GM03348 (cell line): ENCODE results near the gene NKX2-8.

ENCODE experiments used
- DNase-seq: peaks from one replicate; pipeline ENCODE4 v3.0.0; 2012; ENCODE audit warnings: low spot score

Gene NKX2-8

DNA sequence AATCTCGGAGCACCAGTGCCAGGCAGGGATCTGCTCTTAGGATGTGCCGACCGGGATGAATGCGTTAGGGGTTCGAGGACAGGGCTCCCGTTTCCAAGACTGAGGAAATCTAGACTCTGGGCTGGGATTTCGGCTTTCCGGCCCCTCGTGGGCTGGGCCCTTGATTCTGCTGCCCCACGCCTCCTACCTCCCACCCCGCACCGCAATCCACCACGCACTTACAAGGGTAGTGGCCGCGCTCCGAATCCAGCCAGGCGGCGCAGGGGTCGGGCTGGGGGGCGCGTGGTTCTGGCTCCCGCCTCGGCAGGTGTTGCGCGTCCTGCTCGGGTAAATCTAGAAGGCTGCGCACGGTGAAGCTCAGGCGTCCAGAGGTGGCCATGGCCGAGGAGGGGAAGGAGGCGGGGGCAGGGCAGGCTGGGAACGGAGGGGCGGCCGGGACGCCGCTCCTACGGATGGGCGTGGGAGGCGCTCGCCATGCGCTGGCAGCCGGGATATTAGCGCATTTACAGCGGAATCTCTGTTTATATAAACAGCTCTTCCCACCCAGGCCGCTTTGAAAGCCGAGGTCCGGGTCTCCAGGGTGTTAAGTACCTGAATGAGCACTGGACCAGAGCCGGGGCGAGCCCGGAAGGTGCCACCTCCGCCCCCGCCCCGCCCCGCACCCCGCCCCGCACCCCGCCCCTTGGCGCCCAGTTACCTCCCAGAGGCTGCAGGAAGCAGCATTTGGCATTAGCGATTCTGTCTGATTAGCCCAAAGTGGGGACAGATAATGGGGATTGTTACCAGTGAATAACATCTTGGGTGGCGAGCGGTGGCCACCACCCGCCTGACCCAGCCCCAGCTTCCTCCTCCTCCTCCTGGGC, at the start of gene NKX2-8:
Gene NKX2-8, minus strand, starts transcription at position 604 of the 863 bp plus-strand sequence. Its CDS starts 225 bp downstream, at position 379.
- no peak for DNase-seq

GRCh38 chr14:36627981-36628380, 45.6 kb upstream of the NKX2-8 start:
- no peak for DNase-seq

- no peak for DNase-seq
Measured at GRCh38 chr14:36626151-36626550, 43.7 kb upstream of the NKX2-8 start.

GRCh38 chr14:36625436-36625835, 43.0 kb upstream of the NKX2-8 start:
- no peak for DNase-seq

DNA sequence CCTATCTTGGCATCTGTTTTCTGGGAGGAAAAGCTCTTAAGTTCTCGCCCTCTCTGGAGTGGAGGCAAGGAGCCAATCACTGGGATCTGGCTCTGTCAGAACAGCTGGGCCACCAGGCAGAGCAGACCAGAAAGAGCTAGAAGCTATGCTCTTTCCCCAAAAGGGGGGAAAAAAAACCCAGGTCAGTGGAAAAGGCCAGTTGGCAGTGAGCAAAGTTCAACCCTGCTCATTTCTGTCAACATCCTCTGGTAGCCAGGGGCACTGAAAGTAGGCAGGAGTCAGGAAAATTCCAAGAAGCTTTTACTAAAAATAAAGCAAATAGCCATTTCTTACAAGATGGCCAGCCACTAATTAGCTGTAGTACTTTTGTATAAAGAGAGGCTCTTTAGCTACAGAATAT, 42.6 kb upstream of the NKX2-8 start:
- DNase-seq, result no peak

DNA sequence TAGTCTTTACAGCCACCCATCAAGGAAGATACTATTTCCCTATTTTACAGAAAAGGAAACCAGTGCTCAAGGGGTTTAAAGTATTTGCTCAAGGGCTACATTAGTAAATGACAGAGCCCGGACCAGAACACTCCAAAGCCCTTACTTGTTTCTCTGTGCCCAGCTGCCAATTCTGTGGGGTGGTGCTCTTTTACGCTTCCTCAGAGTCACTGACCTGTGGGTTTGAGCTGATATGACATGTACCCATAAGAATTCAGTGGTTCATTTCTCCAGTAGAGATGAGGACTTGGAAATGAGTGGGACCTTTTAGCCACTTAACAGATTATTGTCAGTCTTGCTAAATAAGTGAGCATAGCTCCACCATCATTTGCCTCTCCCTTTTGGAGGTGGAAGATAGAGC, 37.4 kb upstream of the NKX2-8 start:
- DNase-seq, result no peak

DNA sequence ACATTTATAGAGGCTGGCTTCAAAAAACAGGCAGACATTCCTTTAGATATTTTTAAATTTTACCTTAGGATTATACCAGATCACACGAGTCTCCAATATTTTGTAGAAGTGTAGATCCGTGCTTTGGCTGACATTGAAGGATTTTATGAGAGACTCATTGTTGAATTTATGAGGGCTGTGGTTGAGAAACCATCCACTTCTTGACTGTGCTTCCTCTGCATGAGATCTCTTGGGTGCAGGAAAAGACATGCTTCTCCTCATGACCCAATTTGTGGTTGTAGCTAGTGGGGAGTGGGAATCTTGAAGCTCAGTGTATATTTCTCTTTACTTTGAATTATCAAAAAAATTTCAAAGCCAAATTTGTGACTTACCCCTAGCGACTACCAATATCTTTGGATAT, 36.7 kb upstream of the NKX2-8 start:
- DNase-seq, result no peak

GRCh38 chr14:36618641-36619040, 36.2 kb upstream of the NKX2-8 start:
- DNase-seq, result no peak

DNA sequence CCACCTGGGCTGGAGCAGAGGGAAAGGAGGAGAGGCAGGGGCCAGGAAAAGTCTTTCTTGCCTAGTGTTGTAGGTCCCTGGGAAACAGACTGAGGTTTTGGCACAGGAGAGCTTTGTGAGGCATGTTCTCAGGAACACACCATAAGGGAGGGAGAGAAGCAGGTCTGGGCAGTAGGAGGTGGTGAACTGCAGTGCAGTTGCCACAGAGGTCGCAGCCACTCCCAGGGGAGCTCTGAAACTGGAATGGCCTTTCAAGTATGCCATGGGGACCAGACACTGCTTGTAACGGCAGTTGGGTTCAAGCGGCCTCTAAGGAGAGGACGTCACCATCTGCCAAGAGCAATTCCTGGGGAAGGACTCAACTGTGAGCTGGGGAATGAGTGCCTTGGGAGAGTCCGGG, 35.4 kb upstream of the NKX2-8 start:
- DNase-seq, result no peak

DNA sequence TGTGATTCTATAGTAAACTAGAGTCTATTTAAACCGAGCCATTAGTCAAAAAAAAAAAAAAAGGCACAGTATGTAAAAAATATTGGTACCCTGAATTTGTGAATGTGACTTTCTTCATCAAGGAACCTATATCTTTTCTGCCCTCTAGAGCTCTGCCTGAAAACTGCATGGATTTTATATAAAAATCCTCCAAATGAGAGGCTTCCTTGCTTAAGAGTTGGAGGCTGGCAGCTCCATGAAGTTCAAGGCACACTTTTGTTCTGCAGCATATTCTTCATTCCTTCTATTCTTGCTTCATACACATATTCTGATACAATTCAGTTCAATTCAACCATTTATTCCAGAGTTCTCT, 23.1 kb upstream of the NKX2-8 start:
- DNase-seq, result no peak

- peak; percentile 81 for DNase-seq
Measured at GRCh38 chr14:36604757-36605505, 22.5 kb upstream of the NKX2-8 start.

- no peak for DNase-seq
Measured at GRCh38 chr14:36600431-36600830, 18.0 kb upstream of the NKX2-8 start.

GRCh38 chr14:36591482-36591881, 9.1 kb upstream of the NKX2-8 start:
- DNase-seq, result no peak

GRCh38 chr14:36588788-36589187, 6.4 kb upstream of the NKX2-8 start:
- no peak for DNase-seq

DNA sequence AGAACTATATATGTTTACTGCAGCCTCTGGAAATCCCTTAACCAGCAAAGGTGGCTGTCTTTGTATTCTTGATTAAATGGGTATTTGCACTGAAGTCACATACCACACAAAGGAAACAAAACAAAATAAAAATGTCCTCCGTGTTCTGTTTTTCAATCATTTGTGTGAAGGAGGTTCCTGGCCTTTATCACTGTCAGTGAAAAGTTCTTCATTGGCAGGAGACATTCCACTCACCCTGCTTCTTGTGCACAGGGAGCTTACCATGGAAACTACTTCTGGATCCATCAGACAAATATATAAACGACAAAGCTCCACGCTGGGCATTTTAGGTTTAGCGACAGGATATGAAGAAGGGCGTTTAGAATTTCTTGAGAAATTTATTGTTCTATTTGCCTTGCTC, 5.7 kb upstream of the NKX2-8 start:
- no peak for DNase-seq

- DNase-seq, result no peak
Measured at GRCh38 chr14:36585100-36585499, 2.7 kb upstream of the NKX2-8 start.

DNA sequence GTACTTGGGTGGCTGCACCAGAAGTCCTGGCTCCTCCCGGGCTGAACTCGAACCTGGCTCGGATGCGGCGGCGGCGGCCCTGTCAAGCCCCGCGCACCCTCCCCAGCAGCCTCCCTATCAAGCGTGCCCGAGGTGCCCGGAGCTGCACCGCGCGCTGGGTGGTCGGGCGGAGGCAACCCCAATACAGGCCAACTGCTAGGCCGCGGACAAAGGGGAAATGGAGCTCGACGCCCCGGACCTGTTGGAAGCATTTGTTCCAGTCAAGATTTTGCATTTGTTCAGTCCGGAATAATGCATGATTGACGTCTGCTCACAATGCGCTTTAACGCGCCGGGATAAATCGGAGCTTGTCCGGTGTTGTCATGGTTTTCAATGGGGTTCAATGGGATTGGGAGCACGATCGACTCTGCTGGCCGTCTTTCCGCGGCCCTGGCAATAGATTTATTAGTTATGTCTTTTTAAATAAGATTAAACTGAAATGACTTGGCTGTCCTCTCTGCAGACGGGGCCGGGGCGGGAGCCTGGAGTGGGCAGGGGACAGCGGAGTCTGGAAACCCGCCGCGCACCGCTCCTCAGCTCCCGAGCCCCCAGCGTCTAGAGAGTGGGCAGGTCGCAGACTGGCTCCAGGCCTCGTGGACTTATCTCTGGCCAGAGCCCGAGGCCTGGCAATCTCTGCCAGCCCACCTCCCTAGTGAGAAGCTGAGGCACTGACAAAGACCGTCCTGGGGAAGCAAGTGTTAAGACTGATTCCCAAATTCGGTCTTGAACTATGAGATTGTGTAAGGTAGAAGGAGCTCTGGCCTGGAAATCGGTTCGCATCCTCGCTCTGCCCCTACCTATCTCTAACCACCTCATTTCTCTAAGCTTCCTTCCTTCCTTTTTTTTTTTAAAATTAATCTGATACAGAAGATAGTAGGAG, 1.7 kb upstream of the NKX2-8 start:
- DNase-seq, result no peak

GRCh38 chr14:36583242-36583892, 953 bp upstream of the NKX2-8 start:
- no peak for DNase-seq

- DNase-seq, result no peak
Measured at GRCh38 chr14:36582874-36583241, 444 bp upstream of the NKX2-8 start.

DNA sequence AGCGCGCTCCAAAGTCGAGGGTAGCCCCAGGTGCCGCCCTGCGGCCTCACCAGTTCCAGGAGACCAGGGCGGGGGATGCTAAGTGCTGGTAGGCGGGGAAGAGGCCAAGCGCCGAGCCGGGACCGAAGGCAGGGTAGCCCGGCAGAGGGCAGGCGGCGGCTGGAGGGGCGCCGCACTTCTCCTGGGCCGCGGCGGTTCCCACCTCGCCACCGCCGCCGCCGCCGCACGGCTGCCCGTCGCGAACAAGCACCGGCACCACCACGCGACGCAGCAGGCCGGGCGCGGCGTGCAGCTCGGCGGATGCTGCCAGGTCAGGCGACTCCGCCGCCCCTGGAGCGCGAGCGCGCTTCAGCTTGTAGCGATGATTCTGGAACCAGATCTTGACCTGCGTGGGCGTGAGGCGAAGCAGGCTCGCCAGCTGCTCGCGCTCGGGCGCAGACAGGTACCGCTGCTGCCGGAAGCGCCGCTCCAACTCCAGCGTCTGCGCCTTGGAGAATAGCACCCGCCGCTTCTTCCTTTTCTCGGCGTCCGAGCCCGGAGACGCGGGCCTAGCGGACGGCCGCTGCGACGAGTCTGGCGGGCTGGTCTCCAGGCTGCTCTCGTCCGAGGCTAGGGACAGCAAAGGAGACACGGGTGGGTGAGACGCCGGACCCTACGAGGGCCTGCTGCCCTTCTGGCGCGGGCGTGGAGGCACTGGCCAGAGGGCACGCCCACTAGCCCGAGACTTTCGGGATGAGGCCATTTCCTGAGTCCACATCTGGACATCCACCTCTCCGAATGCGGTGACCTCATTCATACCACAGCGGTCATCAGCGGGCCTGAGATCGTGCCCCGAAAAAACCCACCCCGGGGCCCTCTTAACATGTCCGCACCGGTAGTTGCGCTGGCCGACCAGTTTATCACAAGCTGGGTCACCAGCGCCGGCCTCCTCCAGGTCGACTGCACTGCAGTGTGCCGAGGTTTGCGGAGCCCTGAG, 1.3 kb downstream of the NKX2-8 start:
- peak; percentile 51 for DNase-seq
